ENCODE measurements around the gene PLA2G4A.

DNA sequence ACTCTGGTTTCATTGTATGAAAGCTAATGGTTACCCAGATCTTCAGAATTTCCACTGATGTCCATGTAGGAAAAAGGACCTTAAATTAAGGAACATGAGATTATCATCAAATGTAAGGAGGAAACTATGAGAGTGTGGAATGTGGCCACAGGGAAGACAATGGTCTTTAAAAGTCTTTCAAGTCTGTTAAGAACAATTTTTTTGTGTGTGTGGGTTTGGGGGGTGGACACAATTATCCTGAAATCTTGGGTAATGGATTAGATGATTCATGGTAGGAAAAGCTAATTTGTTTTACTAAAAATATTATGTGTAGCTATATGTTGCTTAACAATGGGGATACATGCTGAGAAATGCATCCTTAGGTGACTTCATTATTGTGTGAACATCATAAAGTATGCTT, 72.9 kb downstream of the PLA2G4A start:
- TF ChIP-seq POLR2A (IDR thresholded peaks at IDR 0.05; ENCODE audit: low read length) (no peak), GATA1 (IDR thresholded peaks at IDR 0.05; ENCODE audit: low read depth, low read length) (no peak)

All from erythroblast (primary cell).